Erythroblast (primary cell): ENCODE data around the gene LTF.

Experiments
- GATA1 ChIP-seq: IDR thresholded peaks from 2 replicates; pipeline ENCODE4 v1.6.1; 2011; ENCODE audit warnings: low read depth, mild to moderate bottlenecking, control low read depth, low read length, moderate library complexity
- POLR2A ChIP-seq: IDR thresholded peaks from 2 replicates; pipeline ENCODE4 v1.6.1; 2011; ENCODE audit warnings: mild to moderate bottlenecking, low read length

DNA sequence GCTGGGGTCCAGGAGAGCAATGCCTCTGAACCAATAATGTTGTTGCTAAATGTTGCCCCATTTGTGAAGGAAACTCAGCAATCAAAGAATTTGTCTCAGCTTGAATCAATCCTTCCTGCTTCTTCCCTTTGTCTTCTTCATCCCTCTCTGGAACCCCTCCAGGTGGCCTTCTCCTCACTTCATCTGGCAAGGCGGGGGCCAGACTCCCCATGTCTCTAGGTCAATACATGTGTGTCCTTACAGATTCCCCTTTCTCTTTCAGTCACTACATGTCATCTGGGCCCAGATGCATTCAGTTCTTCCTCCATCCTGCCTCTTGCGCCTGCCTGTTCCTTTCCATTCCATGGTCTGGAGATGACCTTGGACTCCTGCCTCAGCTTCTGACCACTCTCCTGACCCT is 8.0 kb upstream of the LTF start:
- TF ChIP-seq POLR2A (no peak), GATA1 (no peak)
